HG03432 (cell line): ENCODE results near the gene PYGB.
"Not testable (repeated sequence)": the region's sequence is repeated elsewhere in the genome, so short reads cannot be mapped to it uniquely, and the experiment has no call there.

Experiments used
- ATAC-seq: cut with Tn5 transposase; IDR thresholded peaks from one replicate; pipeline ENCODE4 v1.9.1; 2021; ENCODE audit warnings: mild to moderate bottlenecking, moderate library complexity; ENCODE audit not compliant: unreplicated experiment

Gene PYGB

DNA sequence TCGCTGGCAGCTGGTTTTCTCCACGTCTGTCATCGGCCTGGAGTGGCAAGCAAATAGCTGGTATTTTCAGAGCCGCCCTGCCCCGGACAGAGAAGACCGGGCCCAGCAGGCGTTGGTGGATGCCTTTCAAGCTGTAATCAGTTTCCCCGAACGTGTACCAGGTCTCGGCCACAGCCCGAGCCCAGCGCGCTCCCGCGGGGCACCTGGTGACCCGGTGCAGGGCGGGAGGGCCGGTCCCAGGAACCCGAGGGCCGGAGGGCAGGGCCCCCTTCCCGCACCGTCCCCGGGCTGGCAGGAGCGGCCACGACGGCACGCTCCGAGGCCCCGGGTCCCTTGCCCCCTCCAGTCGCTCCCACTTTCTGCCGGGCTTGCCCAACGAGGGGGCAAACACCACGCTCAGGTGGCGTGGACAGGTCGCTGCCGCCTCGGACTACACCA lies 348 bp upstream of the PYGB start:
- ATAC-seq: peak; percentile 36

DNA sequence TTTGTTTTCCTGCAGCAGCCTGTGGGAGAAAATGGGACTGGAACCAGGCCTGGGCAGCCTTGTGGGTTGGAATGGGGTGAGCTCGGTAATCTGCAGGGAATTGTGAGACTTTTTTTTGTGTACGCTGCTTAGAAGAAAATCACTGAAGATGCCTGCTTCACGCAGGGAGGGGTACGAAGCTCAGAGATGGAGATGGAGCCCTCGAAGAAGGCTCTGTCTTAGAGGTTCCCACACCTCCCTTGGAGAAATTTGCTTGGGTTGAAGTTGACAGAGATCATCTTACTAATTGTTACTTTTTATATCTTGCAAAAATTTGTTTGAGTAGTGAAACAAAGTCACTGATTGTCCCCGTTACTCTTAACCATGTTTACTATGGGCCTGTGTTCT lies 894 bp downstream of the PYGB start:
- peak; percentile 0 for ATAC-seq

DNA sequence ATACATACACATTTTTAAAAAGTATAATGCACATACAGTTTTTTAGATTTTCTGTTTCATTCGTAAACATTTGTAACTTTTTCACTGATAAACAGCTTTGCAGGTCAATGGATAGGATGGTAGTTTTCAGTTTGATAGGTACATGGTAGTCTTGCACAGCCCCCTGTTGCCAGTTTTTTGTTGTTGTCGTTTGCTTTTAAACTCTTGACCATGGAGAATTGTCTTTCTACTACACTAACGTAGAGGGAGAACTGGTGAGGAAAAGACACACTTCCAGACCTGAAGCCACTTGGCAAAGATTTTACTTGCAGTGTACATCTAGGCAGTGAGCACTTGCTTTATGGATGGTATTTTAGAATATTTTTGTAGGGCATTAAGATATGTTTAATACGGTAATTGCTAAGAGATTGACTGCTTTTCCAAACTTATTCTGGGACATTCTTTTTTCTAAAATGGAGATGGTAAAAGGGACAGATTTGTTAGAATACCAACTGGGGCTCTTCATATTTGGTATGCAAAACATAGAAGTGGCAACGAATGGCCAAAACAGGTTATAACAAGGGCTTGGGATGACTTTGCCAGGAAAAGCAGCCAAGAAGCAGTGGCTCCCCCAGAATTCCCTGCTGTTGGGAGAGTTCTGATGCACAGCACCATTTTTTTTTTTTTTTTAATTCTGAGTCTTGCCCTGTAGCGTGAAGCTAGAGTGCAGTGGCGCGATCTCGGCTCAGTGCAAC lies 1.5 kb downstream of the PYGB start:
- no peak for ATAC-seq

DNA sequence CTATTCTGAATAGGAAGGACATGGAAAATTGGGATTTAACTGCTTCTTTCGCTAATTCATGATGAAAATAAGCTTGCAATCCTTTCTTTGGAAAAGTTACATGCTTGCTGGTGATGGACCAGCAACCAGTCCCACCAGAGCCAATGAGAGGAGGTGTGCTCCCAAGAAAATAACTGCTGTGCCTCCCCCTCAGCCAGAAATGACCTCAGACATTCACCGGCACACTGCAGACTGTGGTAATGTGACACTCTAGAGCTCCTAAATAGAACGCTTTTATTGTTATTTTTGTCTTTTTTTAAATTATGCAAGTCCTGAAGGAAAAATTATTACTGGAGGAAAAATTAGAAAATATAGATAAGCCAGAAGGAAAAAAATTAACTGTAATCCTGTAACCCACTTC lies 2.6 kb downstream of the PYGB start:
- no peak for ATAC-seq

DNA sequence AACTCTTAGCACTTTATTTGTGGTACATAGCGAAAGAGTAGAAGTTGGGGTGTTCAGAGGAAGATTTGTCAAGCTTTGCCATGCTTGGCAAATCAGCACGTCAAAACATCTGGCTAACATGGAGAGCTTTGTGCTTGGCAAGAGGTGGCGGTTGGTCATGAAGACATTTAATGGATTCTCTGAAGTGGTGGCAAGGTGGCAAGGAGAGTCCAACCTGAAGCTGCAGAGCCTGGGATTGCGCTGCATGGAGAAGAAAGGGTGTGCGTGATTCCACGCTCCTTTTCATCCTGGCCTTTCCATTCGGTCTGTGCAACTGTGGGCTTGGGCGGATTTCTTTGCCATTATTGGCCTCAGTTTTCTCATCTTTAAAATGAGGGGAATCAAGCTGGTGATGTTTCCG lies 3.1 kb downstream of the PYGB start:
- no peak for ATAC-seq

DNA sequence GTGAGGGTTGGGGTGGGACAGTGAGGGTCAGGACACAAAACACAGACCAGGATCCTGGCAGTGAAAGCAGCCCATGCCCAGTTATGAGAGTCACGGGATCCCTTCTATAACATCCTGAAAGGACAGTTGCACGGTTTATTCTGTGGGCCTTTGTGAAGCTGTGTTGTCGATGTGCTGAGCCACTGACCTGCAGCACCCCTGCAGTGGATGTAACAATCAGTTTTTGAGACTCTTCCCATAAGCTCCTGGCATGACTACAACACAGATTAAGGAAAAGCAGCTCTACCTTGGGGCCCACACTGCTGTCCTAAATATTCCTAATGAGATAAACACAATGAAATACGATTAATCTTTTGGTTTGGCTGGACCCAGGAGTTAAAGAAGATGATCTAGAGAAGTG lies 3.7 kb downstream of the PYGB start:
- ATAC-seq: no peak

DNA sequence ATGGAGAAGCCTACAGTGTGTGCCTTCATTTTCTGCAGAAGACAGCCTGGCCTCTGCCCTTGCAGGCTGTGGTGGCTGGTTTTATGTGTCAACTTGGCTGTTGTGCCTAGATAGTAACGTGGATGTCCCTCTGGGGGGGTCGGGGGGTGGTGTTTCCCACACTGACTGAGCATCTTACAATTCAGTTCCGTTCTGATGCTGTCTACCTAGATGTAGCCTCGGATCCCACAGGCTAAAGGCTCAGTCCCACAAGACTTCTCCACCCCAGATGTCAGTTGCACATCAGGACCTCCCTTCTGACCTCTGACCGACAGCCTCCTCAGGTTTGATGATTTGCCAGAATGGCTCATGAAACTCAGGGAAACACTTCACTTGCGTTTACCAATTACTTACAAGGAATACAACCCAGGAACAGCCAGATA lies 4.4 kb downstream of the PYGB start:
- no peak for ATAC-seq

DNA sequence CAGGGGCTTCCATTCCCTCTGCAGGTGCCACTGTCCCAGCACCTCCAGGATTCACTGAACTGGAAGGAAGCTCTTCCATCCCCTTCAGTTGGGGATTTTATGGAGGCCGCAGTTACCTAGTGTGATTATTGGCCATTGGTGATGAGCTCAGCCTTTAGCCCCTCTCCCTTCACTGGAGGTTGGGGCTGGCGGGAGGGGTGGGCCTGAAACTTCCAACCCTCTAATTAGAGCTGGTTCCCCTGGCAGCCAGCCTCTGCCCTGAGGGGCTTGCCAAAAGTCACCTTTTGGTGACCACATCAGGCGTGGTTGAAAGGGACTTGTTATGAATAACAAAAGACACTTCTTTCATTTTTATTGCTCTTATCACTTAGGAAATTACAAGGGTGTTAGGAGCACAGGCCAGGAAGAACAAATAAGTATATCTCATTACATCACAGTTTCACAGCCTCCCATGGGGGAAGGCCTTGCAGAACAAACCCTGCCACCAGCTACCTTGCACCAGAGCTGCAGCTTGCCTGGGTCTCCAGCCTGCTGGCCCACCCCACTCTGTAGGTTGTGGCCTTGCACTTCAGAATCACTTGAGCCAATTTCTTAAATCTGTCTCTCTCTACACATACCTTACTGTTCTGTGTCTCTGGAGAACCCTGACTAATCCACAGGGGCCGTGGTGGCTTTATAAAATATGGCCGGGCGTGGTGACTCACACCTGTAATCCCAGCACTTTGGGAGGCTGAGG lies 5.0 kb downstream of the PYGB start:
- no peak for ATAC-seq

DNA sequence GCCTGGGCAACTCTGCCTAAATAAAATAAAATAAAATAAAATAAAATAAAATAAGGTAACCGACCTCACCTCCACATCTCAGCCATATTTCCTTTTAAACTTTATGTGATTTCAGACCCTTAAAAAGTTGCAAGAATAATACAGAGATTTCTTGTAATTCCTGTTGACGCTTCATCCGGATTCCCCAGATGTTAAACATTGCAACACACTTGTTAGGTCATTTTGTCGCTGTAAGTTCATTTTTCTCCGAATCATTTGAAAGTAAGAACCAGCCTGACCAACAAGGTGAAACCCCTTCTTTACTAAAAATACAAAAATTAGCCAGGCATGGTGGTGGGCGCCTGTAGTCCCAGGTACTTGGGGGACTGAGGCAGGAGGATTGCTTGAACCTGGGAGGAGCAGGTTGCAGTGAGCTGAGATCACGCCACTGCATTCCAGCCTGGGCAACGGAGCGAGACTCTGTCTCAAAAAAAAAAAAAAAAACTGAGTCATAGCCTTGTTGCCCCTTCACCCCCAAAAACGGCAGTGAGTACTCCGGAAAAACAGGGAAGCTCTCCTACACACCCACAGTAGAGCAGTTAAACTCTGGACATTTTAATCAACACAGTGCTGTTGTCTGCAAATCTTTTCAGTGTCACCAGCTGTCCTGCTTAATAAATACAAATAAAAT lies 5.9 kb downstream of the PYGB start:
- no peak for ATAC-seq

DNA sequence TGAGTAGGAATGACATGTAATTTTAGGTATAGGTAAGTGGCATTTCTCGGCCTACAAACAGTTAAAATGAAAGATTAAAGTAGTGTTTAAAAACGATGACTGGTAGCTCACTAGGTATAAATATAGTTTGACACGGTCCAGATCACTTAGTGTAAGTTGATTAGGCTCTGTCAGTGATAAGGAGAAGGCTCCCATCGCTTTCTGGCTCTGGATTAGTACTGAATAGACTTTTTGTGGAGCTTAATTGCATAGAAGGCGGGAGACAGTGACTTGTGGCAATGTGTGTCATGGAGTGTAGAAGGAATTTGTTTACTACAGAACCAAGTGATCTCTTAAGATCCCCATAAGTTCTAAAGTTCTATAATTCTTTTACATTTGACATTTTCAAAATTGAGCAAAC lies 6.7 kb downstream of the PYGB start:
- no peak for ATAC-seq

DNA sequence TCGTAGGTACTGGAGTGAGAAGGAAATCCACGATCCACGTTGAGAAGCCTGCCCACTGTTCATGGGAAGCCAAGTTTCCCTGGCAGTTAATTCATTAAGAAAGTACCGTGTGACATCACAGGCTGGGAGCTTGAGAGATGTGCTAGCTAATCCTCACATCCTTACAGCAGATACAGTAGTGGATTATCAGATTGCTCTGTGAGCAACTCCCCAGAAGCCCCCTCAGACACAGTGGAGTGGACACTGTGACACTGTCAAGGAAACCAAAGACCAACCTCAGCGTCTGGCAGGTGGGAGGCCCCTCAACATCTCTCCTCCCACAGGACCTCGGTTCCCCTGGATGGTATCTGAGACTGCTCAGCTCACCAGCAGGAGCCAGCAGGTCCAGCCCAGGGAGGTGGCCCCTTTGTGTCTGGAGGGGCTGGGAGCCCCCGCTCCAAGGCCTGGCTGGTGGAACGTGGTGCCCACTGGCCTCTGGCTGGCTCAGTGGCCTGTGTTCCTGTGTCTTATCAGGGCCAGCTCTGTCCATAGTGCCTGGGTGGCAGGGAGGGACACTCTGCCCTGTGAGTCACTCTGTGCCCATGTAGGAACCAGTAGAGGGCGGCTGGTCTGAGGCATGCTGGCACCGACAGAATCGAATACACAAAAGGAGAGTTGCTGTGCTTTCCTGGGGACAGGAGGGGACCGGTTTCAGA lies 7.2 kb downstream of the PYGB start:
- ATAC-seq: no peak

DNA sequence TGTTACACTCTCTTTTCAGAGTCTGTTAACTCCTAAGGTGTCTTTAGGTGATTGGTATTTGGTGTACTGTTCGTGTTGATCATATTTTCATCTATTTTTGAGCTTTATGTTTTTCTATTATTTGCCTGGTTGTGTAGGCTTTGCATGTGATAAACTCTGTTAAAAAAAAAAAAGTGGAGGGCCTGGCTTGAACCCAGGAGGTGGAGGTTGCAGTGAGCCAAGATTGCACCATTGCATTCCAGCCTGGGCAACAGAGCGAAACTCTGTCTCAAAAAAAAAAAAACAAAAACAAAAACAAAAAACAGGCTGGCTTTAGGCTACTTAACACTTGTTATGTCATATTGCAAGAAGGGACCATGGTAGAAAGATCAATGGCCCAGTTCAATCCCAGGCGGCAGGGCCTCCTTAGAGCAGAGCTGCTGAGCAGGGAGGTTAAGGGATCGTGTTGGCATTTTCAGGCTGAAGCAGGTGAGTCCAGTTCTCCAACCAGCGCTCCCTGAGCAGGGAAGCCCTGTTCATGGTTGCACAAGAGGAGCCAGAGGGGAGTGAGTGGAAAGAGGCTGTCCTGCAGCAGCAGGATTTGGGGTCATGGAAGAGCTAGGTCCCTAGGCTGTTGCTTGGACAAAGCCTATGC lies 8.5 kb downstream of the PYGB start:
- no peak for ATAC-seq

DNA sequence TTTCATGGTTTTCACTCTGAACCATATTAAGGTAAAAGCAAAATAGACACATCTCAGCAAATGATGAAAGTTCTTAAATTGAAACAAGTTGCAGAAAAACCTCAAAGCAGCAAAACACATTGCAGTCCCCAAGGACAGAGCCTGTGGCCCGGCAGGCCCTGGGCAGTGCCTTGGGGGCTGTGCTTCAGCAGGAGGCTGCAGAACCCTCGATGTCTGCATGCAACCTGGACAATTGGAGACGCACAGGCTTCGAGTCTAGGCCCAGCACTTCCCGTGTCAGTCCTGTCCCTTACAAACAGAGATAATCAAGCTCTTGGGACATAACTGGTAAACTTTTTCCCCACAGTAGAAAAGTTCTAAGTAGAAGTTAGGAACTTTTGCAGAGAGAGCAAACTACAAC lies 9.2 kb downstream of the PYGB start:
- no peak for ATAC-seq

DNA sequence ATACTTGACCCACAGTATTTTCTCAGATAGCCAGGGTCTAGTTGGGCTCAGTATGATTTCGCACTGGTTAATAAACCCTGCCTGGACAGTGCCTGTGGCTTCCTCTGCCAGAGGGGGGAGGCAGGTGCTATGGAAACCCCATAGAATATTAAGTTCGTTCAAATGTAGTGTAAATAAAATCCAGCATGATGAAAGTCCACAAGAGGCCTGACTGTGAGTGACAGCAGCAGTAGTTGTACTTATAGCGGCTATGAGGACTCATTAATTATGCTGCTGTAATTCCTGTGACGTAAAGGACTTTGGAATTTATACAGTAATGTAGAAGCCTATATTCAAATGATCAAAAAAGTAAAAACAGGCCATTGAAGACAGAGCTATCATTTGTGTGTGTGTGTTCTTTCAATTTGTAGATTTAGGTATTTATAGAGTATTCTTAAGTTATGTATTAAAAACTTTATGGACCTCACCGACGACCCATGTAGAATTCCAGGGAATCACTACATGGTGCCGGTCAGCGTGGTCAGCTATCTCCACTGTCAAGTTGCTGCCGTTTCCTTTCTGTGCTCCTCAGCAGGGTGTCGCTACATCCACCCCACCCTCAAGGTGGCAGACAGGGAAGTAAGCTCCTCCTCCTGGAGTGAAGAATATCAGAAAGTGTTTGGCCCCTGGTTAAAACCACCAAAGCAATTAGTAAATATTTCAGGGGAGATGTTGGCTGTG lies 10.0 kb downstream of the PYGB start:
- ATAC-seq: no peak

DNA sequence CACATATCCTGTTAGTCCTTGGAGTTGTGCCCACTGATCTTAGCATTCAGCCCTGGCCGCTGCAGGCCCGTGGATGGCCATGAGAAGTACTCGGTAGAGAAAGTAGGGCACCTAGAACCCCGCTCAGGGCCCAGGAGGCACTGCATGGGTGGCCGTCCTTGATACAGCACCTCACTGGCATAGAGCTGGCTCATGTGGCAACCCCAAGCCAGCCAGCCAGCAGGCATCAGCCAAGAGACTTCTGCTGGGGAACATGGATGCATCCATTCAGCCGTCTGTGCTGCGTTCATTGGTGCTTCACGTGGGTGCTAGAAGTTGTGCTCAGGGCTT lies 10.6 kb downstream of the PYGB start:
- ATAC-seq: no peak

DNA sequence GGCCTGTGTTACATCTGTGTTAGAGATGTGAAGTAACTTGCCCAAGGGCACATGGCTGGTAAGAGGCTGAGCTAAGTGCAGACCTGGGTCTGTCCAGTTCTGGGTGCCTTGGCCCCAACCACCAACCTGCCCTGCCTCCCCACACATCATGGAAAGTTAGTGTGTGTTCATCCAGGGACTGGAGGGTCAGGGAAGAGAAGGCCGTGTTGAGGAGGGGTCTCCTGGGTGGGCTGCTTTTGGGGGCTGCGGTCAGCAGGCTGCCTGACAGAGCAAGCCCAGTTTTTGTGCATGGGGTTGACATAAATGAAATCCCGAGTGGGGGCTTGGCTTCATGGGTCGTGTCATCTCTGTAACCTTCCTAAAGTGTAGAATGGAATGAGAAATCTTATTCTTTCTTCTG lies 10.9 kb downstream of the PYGB start:
- ATAC-seq: no peak

DNA sequence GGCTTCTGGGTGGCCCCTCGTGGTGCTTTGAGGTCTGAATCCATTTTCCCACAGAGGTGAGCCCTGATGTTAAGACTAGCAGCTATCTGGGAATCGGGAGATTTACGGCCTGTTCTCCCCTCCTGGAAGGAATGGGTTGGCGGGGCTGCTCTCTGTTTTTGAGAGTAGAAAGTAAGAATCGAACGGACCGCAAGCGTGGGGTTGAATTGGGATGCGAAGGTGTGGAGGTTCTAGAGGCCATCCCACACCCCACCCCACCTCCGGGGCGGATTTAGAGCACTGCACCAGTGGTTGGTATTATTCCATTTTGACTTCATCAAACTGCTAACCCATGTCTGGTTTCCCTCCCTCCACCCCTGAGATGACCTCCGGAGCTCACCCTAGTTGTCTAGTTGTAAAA lies 11.5 kb downstream of the PYGB start:
- no peak for ATAC-seq

DNA sequence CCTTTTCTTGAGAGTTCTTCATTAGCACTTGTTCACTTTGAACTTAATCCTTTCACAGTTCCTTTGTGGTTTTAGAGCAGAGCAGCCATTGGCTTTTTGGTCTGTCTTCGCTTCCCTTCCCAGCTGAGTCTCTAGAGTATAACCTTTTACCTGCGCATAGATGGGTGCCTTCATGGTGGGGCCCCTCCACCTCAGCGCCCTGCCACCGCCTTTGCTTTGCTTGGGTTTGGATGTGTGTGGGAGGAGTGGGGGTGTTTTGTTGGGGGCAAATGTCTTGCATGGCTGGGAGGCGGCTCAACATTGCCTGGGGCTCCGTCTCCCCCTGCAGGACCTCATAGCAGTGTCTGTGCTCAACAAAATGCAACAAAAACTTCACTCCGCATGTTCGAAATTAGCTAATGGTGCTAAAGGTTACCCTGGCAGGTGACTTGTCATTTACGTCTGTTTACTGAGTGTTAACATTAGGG lies 11.9 kb downstream of the PYGB start:
- no peak for ATAC-seq

DNA sequence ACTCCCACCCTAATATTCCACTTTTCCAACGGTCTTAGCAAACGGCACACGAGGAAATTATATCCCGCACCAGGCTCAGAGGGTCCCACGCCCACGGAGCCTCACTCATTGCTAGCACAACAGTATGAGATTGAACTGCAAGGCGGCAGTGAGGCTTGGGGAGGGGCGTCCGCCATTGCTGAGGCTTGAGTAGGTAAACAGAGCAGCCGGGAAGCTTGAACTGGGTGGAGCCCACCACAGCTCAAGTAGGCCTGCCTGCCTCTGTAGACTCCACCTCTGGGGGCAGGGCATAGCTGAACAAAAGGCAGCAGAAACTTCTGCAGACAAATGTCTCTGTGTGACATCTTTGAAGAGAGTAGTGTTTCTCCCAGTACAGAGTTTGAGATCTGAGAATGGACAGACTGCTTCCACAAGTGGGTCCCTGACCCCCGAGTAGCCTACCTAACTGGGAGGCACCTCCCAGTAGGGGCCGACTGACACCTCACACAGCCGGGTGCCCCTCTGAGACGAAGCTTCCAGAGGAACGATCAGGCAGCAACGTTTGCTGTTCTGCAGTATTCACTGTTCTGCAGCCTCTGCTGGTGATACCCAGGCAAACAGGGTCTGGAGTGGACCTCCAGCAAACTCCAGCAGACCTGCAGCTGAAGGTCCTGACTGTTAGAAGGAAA lies 13.0 kb downstream of the PYGB start:
- not testable (repeated sequence) for ATAC-seq
